Effector memory CD8-positive, alpha-beta T cell (primary cell): ENCODE measurements around the gene ASB10.

Experiments used
- ATAC-seq: fragments of 150-1000 bp; cut with Tn5 transposase; replicated peaks from 2 replicates; pipeline ENCODE4 v1.10.0; 2021; ENCODE audit warnings: mild to moderate bottlenecking, moderate library complexity
- DNase-seq, 3 experiments: peaks; one replicate each; pipeline ENCODE4 v3.0.0; 2021
- H3K27ac Mint-ChIP-seq, 2 donors: one replicate each; pipeline ENCODE4 v1.8.0; 2022; ENCODE audit warnings: mild to moderate bottlenecking in 2 of 2, mixed read lengths in 2 of 2, moderate library complexity in 2 of 2
- H3K27me3 Mint-ChIP-seq, 2 donors: one replicate each; pipeline ENCODE4 v1.8.0; 2022; ENCODE audit warnings: mixed read lengths in 2 of 2
- H3K36me3 Mint-ChIP-seq: one replicate; pipeline ENCODE4 v1.8.0; 2022; ENCODE audit warnings: mild to moderate bottlenecking, moderate library complexity, mixed read lengths; ENCODE audit not compliant: insufficient read depth
- H3K4me1 Mint-ChIP-seq, 2 donors: one replicate each; pipeline ENCODE4 v1.8.0; 2022; ENCODE audit warnings: low read depth in 2 of 2, mixed read lengths in 2 of 2
- H3K4me3 Mint-ChIP-seq, 2 donors: one replicate each; pipeline ENCODE4 v1.8.0; 2022; ENCODE audit warnings: mild to moderate bottlenecking in 2 of 2, mixed read lengths in 2 of 2, moderate library complexity in 2 of 2
- H3K9me3 Mint-ChIP-seq, 2 donors: one replicate each; pipeline ENCODE4 v1.8.0; 2022; ENCODE audit warnings: mixed read lengths in 2 of 2

The ASB10 gene

GRCh38 chr7:151138153-151138851 lies 48.7 kb downstream of the ASB10 start:
- H3K36me3 Mint-ChIP-seq, result no peaks in the 10 kb centered on the region
- no peak for ATAC-seq
- no peak for DNase-seq
- H3K27me3 Mint-ChIP-seq, result no peaks in the 10 kb centered on the region
- H3K9me3 Mint-ChIP-seq, result no peaks in the 10 kb centered on the region
- H3K4me3 Mint-ChIP-seq, result no peak overlapping the region
- no peaks in the 10 kb centered on the region for H3K4me1 Mint-ChIP-seq
- no peak overlapping the region for H3K27ac Mint-ChIP-seq

GRCh38 chr7:151137791-151138152 lies 49.3 kb downstream of the ASB10 start:
- DNase-seq (no peak), ATAC-seq (no peak)
- Mint-ChIP-seq H3K4me1 (no peaks in the 10 kb centered on the region), H3K4me3 (no peak overlapping the region), H3K27me3 (no peaks in the 10 kb centered on the region), H3K27ac (no peak overlapping the region), H3K9me3 (no peaks in the 10 kb centered on the region), H3K36me3 (peaks cover under 1% of the 10 kb centered on the region)

- Mint-ChIP-seq H3K27ac (no peak overlapping the region), H3K9me3 (no peaks in the 10 kb centered on the region), H3K36me3 (peaks cover 4% of the 10 kb centered on the region), H3K27me3 (no peaks in the 10 kb centered on the region), H3K4me1 (no peaks in the 10 kb centered on the region), H3K4me3 (no peak overlapping the region)
- ATAC-seq (no peak), DNase-seq (no peak)
Measured at GRCh38 chr7:151137076-151137675, 49.9 kb downstream of the ASB10 start.

GRCh38 chr7:151135866-151136843 lies 50.9 kb downstream of the ASB10 start:
- H3K27me3 Mint-ChIP-seq, result no peaks in the 10 kb centered on the region
- no peak overlapping the region for H3K27ac Mint-ChIP-seq
- ATAC-seq, result no peak

GRCh38 chr7:151135525-151135845 lies 51.6 kb downstream of the ASB10 start:
- peaks cover 4% of the 10 kb centered on the region for H3K36me3 Mint-ChIP-seq
- H3K4me3 Mint-ChIP-seq, result no peak overlapping the region
- H3K9me3 Mint-ChIP-seq, result no peaks in the 10 kb centered on the region
- H3K27ac Mint-ChIP-seq, result no peak overlapping the region
- H3K4me1 Mint-ChIP-seq, result no peaks in the 10 kb centered on the region
- DNase-seq, result no peak
- ATAC-seq, result no peak
- H3K27me3 Mint-ChIP-seq, result no peaks in the 10 kb centered on the region

More at GRCh38 chr7:151135866-151136843, 50.9 kb downstream of the ASB10 start:
- DNase-seq, result no peak
- H3K4me1 Mint-ChIP-seq, result no peaks in the 10 kb centered on the region
- no peaks in the 10 kb centered on the region for H3K9me3 Mint-ChIP-seq
- peaks cover 4% of the 10 kb centered on the region for H3K36me3 Mint-ChIP-seq
- H3K4me3 Mint-ChIP-seq, result no peak overlapping the region

GRCh38 chr7:151134743-151135524 lies 52.1 kb downstream of the ASB10 start:
- H3K27ac Mint-ChIP-seq, result no peak overlapping the region
- no peaks in the 10 kb centered on the region for H3K27me3 Mint-ChIP-seq
- no peak overlapping the region for H3K4me3 Mint-ChIP-seq
- H3K4me1 Mint-ChIP-seq, result no peaks in the 10 kb centered on the region
- no peak for ATAC-seq
- H3K9me3 Mint-ChIP-seq, result no peaks in the 10 kb centered on the region
- DNase-seq, result no peak
- peaks cover 4% of the 10 kb centered on the region for H3K36me3 Mint-ChIP-seq

GRCh38 chr7:151133986-151134742 lies 52.9 kb downstream of the ASB10 start:
- peaks cover 4% of the 10 kb centered on the region for H3K36me3 Mint-ChIP-seq

GRCh38 chr7:151133266-151133985 lies 53.6 kb downstream of the ASB10 start:
- ATAC-seq (no peak), DNase-seq (no peak)
- Mint-ChIP-seq H3K27ac (no peak overlapping the region), H3K27me3 (no peaks in the 10 kb centered on the region), H3K4me3 (no peak overlapping the region), H3K9me3 (no peaks in the 10 kb centered on the region), H3K36me3 (peaks cover 4% of the 10 kb centered on the region), H3K4me1 (no peaks in the 10 kb centered on the region)

More at GRCh38 chr7:151133986-151134742, 52.9 kb downstream of the ASB10 start:
- Mint-ChIP-seq H3K27ac (no peak overlapping the region), H3K9me3 (no peaks in the 10 kb centered on the region), H3K27me3 (no peaks in the 10 kb centered on the region), H3K4me1 (no peaks in the 10 kb centered on the region), H3K4me3 (no peak overlapping the region)
- ATAC-seq (no peak), DNase-seq (no peak)

GRCh38 chr7:151132461-151133205 lies 54.4 kb downstream of the ASB10 start:
- Mint-ChIP-seq H3K4me1 (no peaks in the 10 kb centered on the region), H3K9me3 (no peaks in the 10 kb centered on the region), H3K4me3 (no peak overlapping the region), H3K27ac (no peak overlapping the region), H3K36me3 (peaks cover 4% of the 10 kb centered on the region), H3K27me3 (no peaks in the 10 kb centered on the region)
- DNase-seq (no peak), ATAC-seq (no peak)

- Mint-ChIP-seq H3K4me3 (no peak overlapping the region), H3K9me3 (no peaks in the 10 kb centered on the region), H3K27me3 (no peaks in the 10 kb centered on the region), H3K36me3 (peaks cover 4% of the 10 kb centered on the region), H3K27ac (no peak overlapping the region), H3K4me1 (peaks cover 0 to 1% of the 10 kb centered on the region in 2 donors)
- DNase-seq, result no peak
- no peak for ATAC-seq
Measured at GRCh38 chr7:151131592-151132293, 55.3 kb downstream of the ASB10 start.

GRCh38 chr7:151131224-151131591 lies 55.8 kb downstream of the ASB10 start:
- ATAC-seq (no peak), DNase-seq (no peak)
- no peak overlapping the region for H3K27ac Mint-ChIP-seq
- H3K36me3 Mint-ChIP-seq, result peaks cover 4% of the 10 kb centered on the region
- no peaks in the 10 kb centered on the region for H3K27me3 Mint-ChIP-seq
- no peaks in the 10 kb centered on the region for H3K9me3 Mint-ChIP-seq
- H3K4me3 Mint-ChIP-seq, result no peak overlapping the region
- peaks cover 0 to 1% of the 10 kb centered on the region in 2 donors for H3K4me1 Mint-ChIP-seq
